GM19324 (cell line): ENCODE data around the gene SULT1A3.
"Not testable (repeated sequence)": the region's sequence is repeated elsewhere in the genome, so short reads cannot be mapped to it uniquely, and the experiment has no call there.

Source experiments
- ATAC-seq: cut with Tn5 transposase; IDR thresholded peaks from one replicate; pipeline ENCODE4 v1.9.1; 2021; ENCODE audit warnings: mild to moderate bottlenecking, moderate library complexity; ENCODE audit not compliant: unreplicated experiment, low FRiP score

SULT1A3 gene

DNA sequence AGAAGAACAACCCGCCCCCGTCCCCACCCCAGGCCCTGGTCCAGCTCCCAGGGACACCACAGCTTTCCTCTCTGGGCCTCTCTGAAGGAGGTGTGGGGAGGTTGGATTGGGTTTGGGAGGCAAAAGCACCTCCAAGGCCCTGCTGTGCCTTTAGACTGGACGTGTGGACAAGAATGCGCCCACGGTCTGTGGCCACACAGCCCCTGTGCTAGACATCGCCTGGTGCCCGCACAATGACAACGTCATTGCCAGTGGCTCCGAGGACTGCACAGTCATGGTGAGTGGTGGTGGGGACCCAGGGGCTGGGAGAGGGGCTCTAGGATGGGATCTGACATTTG is 12.6 kb upstream of the SULT1A3 start:
- no peak for ATAC-seq

DNA sequence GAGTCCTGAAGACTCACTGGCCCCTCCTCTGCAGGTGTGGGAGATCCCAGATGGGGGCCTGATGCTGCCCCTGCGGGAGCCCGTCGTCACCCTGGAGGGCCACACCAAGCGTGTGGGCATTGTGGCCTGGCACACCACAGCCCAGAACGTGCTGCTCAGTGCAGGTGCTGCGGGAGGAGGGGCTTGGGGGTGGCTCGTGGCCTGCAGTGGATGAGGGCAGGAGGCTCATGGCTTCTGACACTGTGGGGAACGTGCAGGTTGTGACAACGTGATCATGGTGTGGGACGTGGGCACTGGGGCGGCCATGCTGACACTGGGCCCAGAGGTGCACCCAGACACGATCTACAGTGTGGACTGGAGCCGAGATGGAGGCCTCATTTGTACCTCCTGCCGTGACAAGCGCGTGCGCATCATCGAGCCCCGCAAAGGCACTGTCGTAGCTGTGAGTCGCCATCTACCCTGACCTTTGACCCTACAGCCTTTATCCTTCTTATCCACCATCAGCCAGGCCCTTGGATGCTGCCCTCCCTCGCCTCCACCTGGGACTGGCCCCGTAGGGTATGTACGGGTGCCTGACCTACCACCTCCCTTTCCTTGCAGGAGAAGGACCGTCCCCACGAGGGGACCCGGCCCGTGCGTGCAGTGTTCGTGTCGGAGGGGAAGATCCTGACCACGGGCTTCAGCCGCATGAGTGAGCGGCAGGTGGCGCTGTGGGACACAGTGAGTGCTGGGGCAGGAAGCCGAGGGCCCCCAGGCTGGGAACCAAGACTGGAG is 12.1 kb upstream of the SULT1A3 start:
- ATAC-seq = no peak

DNA sequence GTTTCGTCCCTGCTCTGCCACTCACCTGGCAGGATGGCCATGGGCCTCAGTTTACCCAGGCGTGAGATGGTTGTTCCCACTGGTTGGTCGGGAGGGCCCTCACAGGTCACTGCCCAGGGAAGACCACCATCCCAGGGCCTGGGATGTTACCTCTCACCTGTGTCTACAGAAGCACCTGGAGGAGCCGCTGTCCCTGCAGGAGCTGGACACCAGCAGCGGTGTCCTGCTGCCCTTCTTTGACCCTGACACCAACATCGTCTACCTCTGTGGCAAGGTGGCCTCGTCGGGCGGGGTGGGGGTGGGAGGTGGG is 11.5 kb upstream of the SULT1A3 start:
- no peak for ATAC-seq

DNA sequence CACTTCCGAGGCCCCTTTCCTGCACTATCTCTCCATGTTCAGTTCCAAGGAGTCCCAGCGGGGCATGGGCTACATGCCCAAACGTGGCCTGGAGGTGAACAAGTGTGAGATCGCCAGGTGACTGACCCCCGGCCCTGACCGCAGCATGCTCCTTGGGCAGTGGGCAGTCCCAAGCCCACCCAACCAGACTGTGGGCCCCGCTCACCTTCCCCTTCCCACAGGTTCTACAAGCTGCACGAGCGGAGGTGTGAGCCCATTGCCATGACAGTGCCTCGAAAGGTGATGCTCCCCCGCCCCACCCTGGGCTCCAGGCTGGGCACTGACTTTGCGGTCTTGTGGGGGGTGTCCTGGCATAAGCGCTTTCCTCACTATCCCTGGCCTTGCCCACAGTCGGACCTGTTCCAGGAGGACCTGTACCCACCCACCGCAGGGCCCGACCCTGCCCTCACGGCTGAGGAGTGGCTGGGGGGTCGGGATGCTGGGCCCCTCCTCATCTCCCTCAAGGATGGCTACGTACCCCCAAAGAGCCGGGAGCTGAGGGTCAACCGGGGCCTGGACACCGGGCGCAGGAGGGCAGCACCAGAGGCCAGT is 11.0 kb upstream of the SULT1A3 start:
- ATAC-seq = no peak

DNA sequence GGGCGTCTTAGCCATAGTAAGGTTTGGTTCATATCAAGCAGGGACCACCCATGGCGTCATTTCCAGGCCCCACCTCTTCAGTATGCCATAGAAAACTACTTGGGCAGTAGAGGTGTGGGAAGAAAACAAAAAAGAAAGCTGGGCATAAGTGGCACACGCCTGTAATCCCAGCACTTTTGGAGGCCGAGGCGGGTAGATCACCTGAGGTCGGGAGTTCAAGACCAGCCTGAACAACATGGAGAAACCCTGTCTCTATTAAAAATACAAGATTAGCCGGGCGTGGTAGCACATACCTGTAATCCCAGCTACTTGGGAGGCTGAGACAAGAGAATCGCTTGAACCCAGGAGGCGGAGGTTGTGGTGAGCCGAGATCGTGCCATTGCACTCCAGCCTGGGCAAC is 7.9 kb upstream of the SULT1A3 start:
- not testable (repeated sequence) for ATAC-seq

DNA sequence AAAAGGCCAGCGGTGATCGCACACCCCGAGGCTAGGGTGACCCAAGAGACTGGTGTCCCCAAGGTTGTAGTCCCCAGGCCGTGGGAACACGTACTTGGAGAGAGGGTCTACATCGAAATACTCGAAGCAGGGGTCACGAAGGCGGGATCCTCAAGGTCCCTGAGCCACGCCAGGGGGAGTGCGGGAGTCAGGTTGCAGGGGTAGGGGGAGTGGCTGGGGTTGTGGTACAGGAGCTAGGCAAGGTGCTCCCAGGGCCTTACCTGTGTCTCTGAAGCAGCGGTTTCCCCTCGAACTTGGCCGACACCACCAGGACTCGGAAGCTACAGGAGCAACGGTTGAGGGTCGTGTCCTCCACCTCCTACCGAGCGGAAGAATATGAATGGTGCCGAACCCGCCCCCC is 6.0 kb upstream of the SULT1A3 start:
- ATAC-seq = peak; percentile 10

DNA sequence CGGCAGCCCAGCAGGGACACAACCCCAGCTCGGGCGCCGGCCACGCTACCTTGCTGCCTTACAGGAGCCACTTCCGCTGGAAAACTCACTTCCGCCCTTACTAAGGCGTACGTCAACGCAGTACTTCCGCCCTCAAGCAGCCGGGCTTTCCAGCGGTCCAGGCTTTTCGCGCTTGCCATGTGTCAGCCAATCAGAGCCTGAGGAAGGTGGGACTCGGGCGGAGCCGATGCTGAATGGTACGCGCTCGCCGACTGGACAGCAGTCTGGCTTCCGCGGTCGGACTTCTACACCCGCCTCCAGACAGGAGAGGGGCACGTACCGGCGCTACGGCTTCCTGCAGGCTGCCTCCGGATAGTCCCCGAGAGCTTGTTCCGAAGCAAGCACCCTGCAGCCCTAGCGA is 5.4 kb upstream of the SULT1A3 start, which contains the start of the genes BOLA2B and SLX1A:
Gene BOLA2B (minus strand): TSS at position 52 of the 400 bp plus-strand sequence. CDS start 71 bp downstream, outside the sequence.
Gene SLX1A (plus strand): TSS at position 261 of the 400 bp plus-strand sequence. CDS start 210 bp downstream, outside the sequence.
- peak; percentile 89 for ATAC-seq

DNA sequence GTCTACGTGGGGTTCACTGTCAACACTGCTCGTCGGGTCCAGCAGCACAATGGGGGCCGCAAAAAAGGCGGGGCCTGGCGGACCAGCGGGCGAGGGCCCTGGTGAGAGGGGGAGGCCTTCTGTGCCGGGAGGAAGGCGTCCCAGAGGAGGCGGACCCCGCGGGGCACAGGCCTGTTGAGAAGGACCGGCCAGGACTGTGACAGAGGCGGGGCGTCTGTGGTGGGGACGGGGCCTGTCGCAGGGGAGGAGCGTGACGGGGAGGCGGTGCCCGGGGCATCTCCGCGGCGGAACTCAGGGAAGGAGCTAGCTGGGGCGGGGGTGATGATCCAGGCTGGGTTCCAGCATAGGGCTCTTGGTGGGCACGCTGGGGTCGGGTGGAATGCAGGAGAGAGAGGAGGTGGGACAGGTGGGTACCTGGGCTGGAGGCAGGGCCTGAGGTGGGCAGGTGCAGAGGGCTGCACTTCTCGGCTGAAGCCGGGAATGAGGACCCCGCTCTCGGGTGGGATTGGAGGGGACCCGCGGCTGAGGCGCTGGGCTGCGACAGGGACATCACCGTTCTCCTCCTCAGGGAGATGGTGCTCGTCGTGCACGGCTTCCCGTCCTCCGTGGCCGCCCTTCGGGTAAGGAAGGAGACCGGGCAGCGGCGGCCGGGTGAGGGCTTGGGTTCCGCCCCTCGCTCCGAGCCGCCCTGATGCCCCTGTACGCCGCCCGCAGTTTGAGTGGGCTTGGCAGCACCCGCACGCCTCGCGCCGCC is 4.7 kb upstream of the SULT1A3 start:
- peak; percentile 56 for ATAC-seq

DNA sequence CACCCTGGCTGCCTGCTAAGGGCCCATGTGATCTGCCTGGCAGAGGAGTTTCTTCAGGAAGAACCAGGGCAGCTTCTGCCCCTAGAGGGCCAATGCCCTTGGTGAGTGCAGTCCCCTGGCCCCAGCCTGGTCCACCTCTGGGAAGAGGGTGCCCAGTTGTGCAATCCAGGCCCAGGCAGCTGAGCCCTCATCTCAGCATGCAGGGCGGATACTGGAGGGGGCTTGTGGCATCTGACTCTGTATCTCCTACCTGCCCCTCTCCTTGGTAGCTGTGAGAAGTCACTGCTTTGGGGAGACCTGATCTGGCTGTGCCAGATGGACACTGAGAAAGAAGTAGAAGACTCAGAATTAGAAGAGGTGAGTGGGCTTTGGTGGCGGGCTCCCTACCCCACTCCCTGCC is 2.1 kb upstream of the SULT1A3 start:
- not testable (repeated sequence) for ATAC-seq

DNA sequence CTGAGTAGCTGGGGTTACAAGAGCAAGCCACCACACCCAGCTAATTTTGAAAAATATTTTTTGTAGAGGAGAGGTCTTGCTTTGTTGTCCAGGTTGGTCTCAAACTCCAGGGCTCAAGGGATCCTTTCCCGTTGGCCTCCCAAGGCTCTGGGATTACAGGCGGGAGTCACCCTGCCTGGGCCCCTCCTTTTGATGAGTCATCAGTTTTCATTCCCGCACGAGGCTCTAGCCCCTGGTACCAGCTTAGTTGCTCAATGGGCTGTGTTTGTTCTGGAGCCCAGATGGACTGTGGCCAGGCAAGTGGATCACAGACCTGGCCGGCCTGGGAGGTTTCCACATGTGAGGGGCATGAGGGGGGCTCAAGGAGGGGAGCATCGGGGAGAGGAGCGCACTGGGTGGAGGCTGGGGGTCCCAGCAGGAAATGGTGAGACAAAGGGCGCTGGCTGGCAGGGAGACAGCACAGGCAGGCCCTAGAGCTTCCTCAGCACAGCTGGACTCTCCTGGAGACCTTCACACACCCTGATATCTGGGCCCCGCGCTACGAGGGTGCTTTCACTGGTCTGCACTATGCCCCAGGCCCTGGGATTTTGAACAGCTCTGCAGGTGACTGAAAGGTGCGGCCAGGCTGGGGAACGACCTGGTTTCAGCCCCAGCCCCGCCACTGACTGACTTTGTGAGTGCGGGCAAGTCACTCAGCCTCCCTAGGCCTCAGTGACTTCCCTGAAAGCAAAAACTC is 721 bp downstream of the SULT1A3 start:
- not testable (repeated sequence) for ATAC-seq

DNA sequence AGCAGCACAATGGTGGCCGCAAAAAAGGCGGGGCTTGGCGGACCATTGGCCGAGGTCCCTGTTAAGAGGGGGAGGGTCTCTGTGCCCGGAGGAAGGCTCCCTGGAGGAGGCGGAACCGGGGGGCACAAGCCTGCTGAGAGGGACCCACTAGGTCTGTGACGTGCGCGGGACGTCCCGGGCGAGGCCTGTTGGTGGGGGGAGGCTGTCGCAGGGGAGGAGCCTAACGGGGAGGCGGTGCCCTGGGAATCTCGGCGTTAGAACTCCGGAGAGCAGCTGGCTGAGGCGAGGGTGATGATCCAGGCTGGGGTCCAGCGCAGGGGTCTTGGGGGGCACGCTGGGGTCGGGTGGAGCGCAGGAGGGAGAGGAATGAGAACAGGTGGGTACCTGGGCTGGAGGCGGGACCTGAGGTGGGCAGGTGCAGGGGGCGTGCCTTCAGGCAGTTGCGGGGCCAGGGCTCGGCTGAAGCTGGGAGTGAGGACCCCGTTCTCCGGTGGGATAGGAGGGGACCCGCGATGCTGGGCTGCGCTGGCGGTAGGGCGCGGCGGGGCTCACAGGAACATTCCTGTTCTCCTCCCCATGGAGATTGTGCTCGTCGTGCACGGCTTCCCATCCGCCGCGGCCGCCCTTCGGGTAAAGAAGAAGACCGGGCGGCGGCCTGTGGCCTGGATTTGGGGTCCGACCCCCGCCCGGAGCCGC is 6.6 kb downstream of the SULT1A3 start:
- not testable (repeated sequence) for ATAC-seq

DNA sequence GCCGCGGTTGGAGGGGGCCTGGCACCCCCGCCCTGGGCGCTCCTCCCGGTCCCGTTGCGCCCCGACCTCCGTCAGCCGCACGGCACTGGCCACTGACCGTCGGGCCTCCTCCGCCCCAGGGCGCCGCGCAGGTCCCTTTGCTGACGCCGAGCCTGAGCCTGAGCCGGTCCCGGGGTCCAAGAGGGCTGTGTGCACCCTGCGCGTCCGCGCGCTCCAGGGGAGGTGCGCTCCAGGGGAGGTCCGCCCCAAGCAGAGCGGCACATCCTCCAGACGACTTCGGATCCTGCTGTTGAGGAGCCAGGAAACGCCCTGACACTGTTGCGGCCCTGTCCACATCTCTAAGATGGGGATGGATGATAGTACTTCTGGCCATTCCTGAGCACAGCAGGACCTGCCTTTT is 7.2 kb downstream of the SULT1A3 start:
- not testable (repeated sequence) for ATAC-seq

DNA sequence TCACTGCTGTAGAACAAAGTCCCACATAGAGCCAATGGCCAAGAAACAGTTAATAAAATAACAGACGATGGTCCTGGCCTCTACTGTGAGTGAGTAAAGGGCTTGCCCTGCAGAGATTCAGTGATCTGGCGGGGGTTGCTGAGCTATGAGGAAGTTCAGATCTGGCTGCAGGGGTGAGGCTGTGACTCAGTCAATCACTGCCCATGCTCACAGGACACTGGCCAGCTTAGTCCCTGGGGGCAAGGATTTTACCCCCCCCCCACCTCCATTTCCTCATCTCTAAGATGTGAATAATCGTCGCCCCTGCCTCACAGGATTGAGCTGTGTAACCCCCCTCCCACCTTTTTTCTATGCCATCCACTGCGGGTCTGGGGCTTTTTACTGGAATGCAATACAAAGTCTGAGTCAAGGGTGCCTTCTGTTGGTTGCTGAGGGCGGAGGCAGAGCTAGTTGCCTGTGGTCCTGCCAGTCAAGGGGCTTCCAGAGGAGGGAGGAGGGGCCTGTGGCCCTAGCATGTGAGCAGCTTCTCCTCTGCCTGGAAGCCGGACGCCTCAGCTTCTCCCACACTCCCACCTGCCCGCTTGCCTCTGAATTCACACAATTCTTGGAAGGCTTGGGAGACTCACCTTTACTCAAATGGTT is 8.1 kb downstream of the SULT1A3 start:
- ATAC-seq = not testable (repeated sequence)

DNA sequence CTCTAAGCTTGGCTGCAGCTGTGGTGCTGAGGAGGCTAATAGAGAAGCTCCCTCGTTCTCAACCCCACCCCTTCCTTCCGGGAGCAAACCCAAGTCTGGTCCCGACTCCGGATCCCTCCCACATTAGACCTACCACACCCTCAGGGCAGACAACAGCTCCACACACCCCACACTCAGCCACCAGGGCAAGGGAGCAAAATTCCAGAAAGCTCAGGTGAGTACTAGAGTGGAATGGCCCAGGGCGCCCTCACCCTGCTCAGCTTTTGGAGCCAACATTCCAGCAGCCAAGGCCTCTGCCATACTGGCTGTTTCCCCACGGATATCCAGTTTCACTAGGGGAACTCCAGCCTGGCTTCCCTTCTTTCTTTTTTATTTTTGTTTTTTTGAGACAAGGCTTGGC is 10.0 kb downstream of the SULT1A3 start:
- ATAC-seq = not testable (repeated sequence)

DNA sequence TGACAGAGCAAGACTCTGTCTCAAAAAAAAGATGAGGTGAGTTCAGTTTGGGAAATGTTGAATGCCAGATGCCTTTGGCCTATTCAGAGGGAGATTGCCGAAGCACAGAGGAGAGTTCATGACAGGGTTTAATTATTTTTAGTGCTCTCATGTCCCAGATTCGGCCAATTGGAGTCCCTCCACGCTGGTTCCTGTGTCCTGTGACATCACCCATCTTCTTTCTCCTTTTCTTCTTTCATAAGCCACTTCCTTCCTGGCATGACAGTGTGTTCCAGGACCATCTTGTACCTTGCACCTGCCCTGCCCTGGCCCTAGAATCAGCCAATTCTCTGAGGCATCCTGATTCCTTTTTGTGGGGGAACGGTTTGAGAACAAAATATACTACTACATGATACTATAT is 12.4 kb downstream of the SULT1A3 start:
- ATAC-seq = not testable (repeated sequence)

DNA sequence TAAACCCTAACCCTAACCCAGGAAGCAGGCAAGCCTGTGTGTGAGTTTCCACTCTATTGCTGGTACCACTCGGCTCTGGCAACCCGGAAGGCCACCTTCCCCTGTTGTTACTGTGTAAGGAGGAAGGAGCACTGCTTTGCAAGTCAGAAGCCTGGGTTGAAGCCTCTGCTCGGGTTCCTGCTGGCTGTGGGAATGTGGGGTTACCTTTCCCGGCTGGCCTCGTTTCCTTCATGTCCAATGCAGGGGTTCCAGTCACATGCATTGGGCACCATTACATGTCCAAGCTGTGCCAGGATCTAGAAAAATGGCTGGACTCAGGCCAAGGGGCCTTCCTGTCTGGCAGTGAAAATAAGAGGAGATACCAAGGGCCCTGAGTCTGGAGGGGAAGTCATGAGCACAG is 18.0 kb downstream of the SULT1A3 start:
- ATAC-seq = not testable (repeated sequence)

DNA sequence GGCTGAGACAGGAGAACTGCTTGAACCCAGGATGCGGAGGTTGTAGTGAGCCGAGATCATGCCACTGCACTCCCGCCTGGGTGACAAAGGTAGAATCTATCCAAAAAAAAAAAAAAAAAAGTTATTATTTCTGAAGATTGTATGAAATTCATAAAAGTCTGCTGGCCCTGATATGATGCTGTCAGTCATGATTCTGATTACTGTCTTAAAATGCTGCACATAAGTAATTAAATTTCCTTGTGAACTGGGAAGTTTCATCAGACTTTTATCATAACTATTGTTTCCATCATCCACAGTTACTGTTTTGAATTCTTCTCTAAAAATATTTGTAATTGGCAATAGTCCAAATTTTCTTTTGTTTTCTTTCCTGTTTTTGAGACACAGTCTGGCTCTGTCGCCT is 49.3 kb downstream of the SULT1A3 start, which contains the start of gene NPIPB13:
Gene NPIPB13 (minus strand): TSS at position 101 of the 400 bp plus-strand sequence. CDS start 2,906 bp downstream, outside the sequence.
- ATAC-seq = not testable (repeated sequence)
